ENCODE results near the gene LRP10. TPM values are rescaled to one million over a fixed set of nuclear protein-coding genes. Genes with fewer than 3 reads are reported as not detected.

Gene LRP10
- total and polyA plus RNA-seq, 2 of the 8 experiments (the other 6 are each of a cell fraction or from before 2014, with no cell fraction given), result 12.4 to 15.6 TPM

- peak overlapping the region; percentile 5 for H4K5ac ChIP-seq (ENCODE audit: insufficient read length, low read depth, low read length)
- whole genome bisulfite sequencing, 2 experiments (ENCODE audit: extremely low coverage in 1 of 2, insufficient coverage in 1 of 2, insufficient read length in 1 of 2, insufficient replicate concordance in 2 of 2, low coverage in 1 of 2, low lambda C conversion rate in 2 of 2, missing lambda C conversion rate in 1 of 2), result 82% methylated on average over 21 of the region's 21 CpGs; no CpG with 5 or more reads in 1 of the 2 experiments
- peaks cover 0 to 17% (median 11%) of the 10 kb centered on the region in 4 experiments; a peak in 6 of 7 replicates for H3K27me3 ChIP-seq (replicated peaks in 1 of 4; ENCODE audit: control insufficient read depth in 3 of 4, extremely low read depth in 1 of 4, insufficient read depth in 3 of 4, low read length in 3 of 4)
- peaks cover 7 to 21% (median 12%) of the 10 kb centered on the region in 4 experiments for H3K4me1 ChIP-seq (replicated peaks in 1 of 4; ENCODE audit: control insufficient read depth in 3 of 4, insufficient read depth in 4 of 4, low read length in 3 of 4)
- H2AFZ ChIP-seq (ENCODE audit: low read length), result no peak overlapping the region
- ChIA-PET CTCF (ENCODE audit: partially characterized antibody) (interaction anchor here (0.8 to 56.0 kb wide), 8 partner anchors 14 to 183 kb away, joined by 3 to 1562 read pairs (median 18); partner anchors contain the start of genes LRP10, MMP14, MRPL52 and SLC7A7), POLR2A (ENCODE audit: partially characterized antibody) (interaction anchor here (0.6 to 7.2 kb wide), 11 partner anchors 8 to 172 kb away, joined by 3 to 54 read pairs (median 4); partner anchors contain the start of genes LRP10, PRMT5 and RBM23)
- no peak overlapping the region for H3K23ac ChIP-seq (ENCODE audit: insufficient read length)
- H2BK15ac ChIP-seq (ENCODE audit: low read length), result peak overlapping the region; percentile 97; the same call in 1 of the 2 replicates
- peak overlapping the region; percentile 69; the same call in 1 of the 2 replicates for H2AK5ac ChIP-seq (ENCODE audit: low read depth, low read length)
- no peak for FAIRE-seq
- no peaks in the 10 kb centered on the region for H3K79me2 ChIP-seq (ENCODE audit: control insufficient read depth in 1 of 2, insufficient read depth in 2 of 2, low read length in 2 of 2)
- H3K4ac ChIP-seq (replicated peaks; ENCODE audit: insufficient read length, low read depth, low read length), result no peak overlapping the region
- peaks cover 14% of the 10 kb centered on the region for H3K23me2 ChIP-seq (ENCODE audit: low read depth, low read length)
- H4K91ac ChIP-seq (replicated peaks; ENCODE audit: insufficient read length, low read length), result no peak overlapping the region
- peak overlapping the region; percentile 21; the same call in 1 of the 2 replicates for H2BK12ac ChIP-seq (ENCODE audit: low read depth, low read length)
- H2BK20ac ChIP-seq (ENCODE audit: low read length), result no peak overlapping the region
- no peak overlapping the region for H3K27ac ChIP-seq (ENCODE audit: low read depth, low read length)
- no peak overlapping the region for H4K8ac ChIP-seq (ENCODE audit: extremely low read depth, insufficient read depth, low read length)
- H3K9me3 ChIP-seq (ENCODE audit: insufficient read depth in 2 of 2, low read depth in 1 of 2, low read length in 1 of 2), result no peaks in the 10 kb centered on the region
- H3K14ac ChIP-seq (ENCODE audit: insufficient read length), result no peak overlapping the region
- H3K4me2 ChIP-seq (ENCODE audit: insufficient read depth in 1 of 2, low read depth in 2 of 2, low read length in 2 of 2), result peak overlapping the region; percentile 86
- H4K20me1 ChIP-seq (replicated peaks in 1 of 2; ENCODE audit: control insufficient read depth in 1 of 2, insufficient read depth in 2 of 2, low read length in 2 of 2), result no peaks in the 10 kb centered on the region
- H2BK120ac ChIP-seq (replicated peaks; ENCODE audit: low read depth, low read length), result no peak overlapping the region
- no peak overlapping the region; the same call in 1 of the 2 replicates for H2BK5ac ChIP-seq (ENCODE audit: low read depth, low read length)
- H3K9ac ChIP-seq (replicated peaks in 1 of 4; ENCODE audit: extremely low read depth in 1 of 4, low read depth in 3 of 4, low read length in 3 of 4), result peak overlapping the region in 1 of 4 experiments; percentile 46; a peak in 1 of 7 replicates
- H3K79me1 ChIP-seq (ENCODE audit: low read depth, low read length), result peaks cover 3% of the 10 kb centered on the region; the same call in 1 of the 2 replicates
- DNase-seq (ENCODE audit: low read depth in 1 of 2, low spot score in 2 of 2), result no peak
- peak overlapping the region; percentile 48 to 83 (median 55); a peak in 6 of 8 replicates for H3K4me3 ChIP-seq (ENCODE audit: extremely low read depth in 1 of 4, insufficient read depth in 2 of 4, low read depth in 3 of 4, low read length in 4 of 4)
- H3K18ac ChIP-seq (ENCODE audit: extremely low read depth, low read length), result no peak overlapping the region; the same call in 1 of the 2 replicates
- H3K56ac ChIP-seq (replicated peaks; ENCODE audit: insufficient read length, low read depth, low read length), result no peak overlapping the region
- H3K36me3 ChIP-seq (ENCODE audit: control insufficient read depth in 2 of 4, insufficient read depth in 4 of 4, low read length in 3 of 4), result no peaks in the 10 kb centered on the region
- TF ChIP-seq BRCA1 (IDR thresholded peaks at IDR 0.05; ENCODE audit: low read depth, low read length) (no peak), CTCF (IDR thresholded peaks at IDR 0.05; ENCODE audit: control extremely low read depth in 1 of 3, insufficient read depth in 1 of 3, low read depth in 1 of 3, low read length in 3 of 3) (no peak), POLR2A (IDR thresholded peaks at IDR 0.05; ENCODE audit: control extremely low read depth in 1 of 2, low read depth in 2 of 2, low read length in 2 of 2) (no peak), TCF12 (IDR thresholded peaks at IDR 0.05; ENCODE audit: low read depth, low read length) (no peak), CREB1 (IDR thresholded peaks at IDR 0.05) (no peak), HDAC2 (IDR thresholded peaks at IDR 0.05; ENCODE audit: borderline replicate concordance in 1 of 2, low read depth in 2 of 2, low read length in 2 of 2) (no peak), EP300 (IDR thresholded peaks at IDR 0.05; ENCODE audit: borderline replicate concordance in 1 of 2, low read depth in 2 of 2, low read length in 2 of 2) (no peak), RXRA (IDR thresholded peaks at IDR 0.05; ENCODE audit: insufficient read depth, low read depth, low read length) (no peak), YY1 (IDR thresholded peaks at IDR 0.05; ENCODE audit: low read depth, low read length) (no peak), CTBP2 (IDR thresholded peaks at IDR 0.05; ENCODE audit: borderline replicate concordance, insufficient read depth, insufficient read length, low read length) (no peak)
These were observed 14.4 kb downstream of the LRP10 start for GRCh38 chr14:22885975-22886374.
